Activated CD8-positive, alpha-beta memory T cell treated with anti-CD3 and anti-CD28 coated beads for 36 hours (primary cell): ENCODE measurements around the gene AP1G1. TPM values are rescaled to one million over a fixed set of nuclear protein-coding genes. Genes with fewer than 3 reads are reported as not detected.
"Not testable (repeated sequence)": the region's sequence is repeated elsewhere in the genome, so short reads cannot be mapped to it uniquely, and the experiment has no call there.

Source experiments
- CTCF ChIA-PET: fragments of 350-600 bp; sonication (Branson Sonifier 250); formaldehyde crosslinking; loops from one replicate; lab custom pipeline; 2021; ENCODE audit warnings: antibody characterized with exemption; lab: Charles Lee
- POLR2A ChIA-PET: fragments of 350-600 bp; sonication (Branson Sonifier 250); formaldehyde crosslinking; loops from one replicate; lab custom pipeline; 2021; ENCODE audit warnings: antibody characterized with exemption; lab: Charles Lee
- total RNA-seq, 2 experiments: library from RNA; stranded (reverse); gene quantifications; one replicate each; pipeline ENCODE4 v1.2.3, GENCODE V29; 2021

Gene AP1G1
- total RNA-seq: 10 to 100 TPM; 71.8 to 74.5 TPM

GRCh38 chr16:71808593-71809459, at the start of gene AP1G1:
TSS of gene AP1G1 (minus strand) at chr16:71808834. CDS start at chr16:71789479, 19,355 bp downstream.
- ChIA-PET CTCF (interaction anchor here (1.1 to 1.2 kb wide), 4 partner anchors 9 to 85 kb away, joined by 3 to 4 read pairs (median 3); partner anchors contain the start of gene ZNF821), POLR2A (interaction anchor here (0.6 to 1.6 kb wide), 9 partner anchors 9 to 1522 kb away, joined by 3 to 9 read pairs (median 3); partner anchors contain the start of genes IST1 and ZNF821)

GRCh38 chr16:71855937-71856662, 47.5 kb upstream of the AP1G1 start:
- CTCF ChIA-PET: interaction anchor here (4.5 kb wide), 1 partner anchor 26 kb away, joined by 22 read pairs; the partner anchor contains the start of gene ZNF821
- POLR2A ChIA-PET: interaction anchor here (0.5 to 1.2 kb wide), 3 partner anchors 10 to 48 kb away, joined by 3 to 4 read pairs (median 3); partner anchors contain the start of genes AP1G1 and ATXN1L

- POLR2A ChIA-PET: interaction anchor here (0.8 kb wide), 1 partner anchor 29 kb away, joined by 3 read pairs; the partner anchor contains the start of gene ZNF821
- CTCF ChIA-PET: interaction anchor here (1.3 to 1.4 kb wide), 2 partner anchors 10 to 28 kb away, joined by 3 to 4 read pairs; no protein-coding TSS in a partner anchor
Observed at GRCh38 chr16:71854369-71854948, 45.8 kb upstream of the AP1G1 start.

GRCh38 chr16:71853413-71853812, 44.8 kb upstream of the AP1G1 start:
- ChIA-PET CTCF (interaction anchor here (1.0 to 1.4 kb wide), 3 partner anchors 9 to 57 kb away, joined by 3 to 5 read pairs (median 4); no protein-coding TSS in a partner anchor), POLR2A (no interaction called here)

- POLR2A ChIA-PET: no interaction called here
- CTCF ChIA-PET: interaction anchor here (0.6 to 1.0 kb wide), 2 partner anchors 56 to 90 kb away, joined by 3 to 5 read pairs; no protein-coding TSS in a partner anchor
Observed at GRCh38 chr16:71852561-71852960, 43.9 kb upstream of the AP1G1 start.

- CTCF ChIA-PET: interaction anchor here (0.6 kb wide), 1 partner anchor 89 kb away, joined by 3 read pairs; no protein-coding TSS in a partner anchor
- POLR2A ChIA-PET: no interaction called here
Observed at GRCh38 chr16:71852158-71852557, 43.5 kb upstream of the AP1G1 start.

GRCh38 chr16:71851746-71852145, 43.1 kb upstream of the AP1G1 start:
- POLR2A ChIA-PET: no interaction called here

GRCh38 chr16:71848622-71849021, 40.0 kb upstream of the AP1G1 start:
- POLR2A ChIA-PET: interaction anchor here (0.5 to 0.9 kb wide), 2 partner anchors 9 to 68 kb away, joined by 3 read pairs; no protein-coding TSS in a partner anchor
- CTCF ChIA-PET: no interaction called here

More at GRCh38 chr16:71851746-71852145, 43.1 kb upstream of the AP1G1 start:
- CTCF ChIA-PET: no interaction called here

- CTCF ChIA-PET: interaction anchor here (2.5 kb wide), 1 partner anchor 36 kb away, joined by 9 read pairs; no protein-coding TSS in a partner anchor
- POLR2A ChIA-PET: interaction anchor here (1.0 to 1.6 kb wide), 3 partner anchors 8 to 39 kb away, joined by 3 to 5 read pairs (median 4); partner anchors contain the start of gene AP1G1
Observed at GRCh38 chr16:71847096-71847495, 38.5 kb upstream of the AP1G1 start.

GRCh38 chr16:71846431-71846830, 37.8 kb upstream of the AP1G1 start:
- ChIA-PET POLR2A (interaction anchor here (1.0 to 1.6 kb wide), 4 partner anchors 9 to 41 kb away, joined by 3 to 5 read pairs (median 4); partner anchors contain the start of gene AP1G1), CTCF (interaction anchor here (2.5 kb wide), 1 partner anchor 36 kb away, joined by 9 read pairs; no protein-coding TSS in a partner anchor)

- ChIA-PET POLR2A (interaction anchor here (0.5 to 1.6 kb wide), 4 partner anchors 10 to 40 kb away, joined by 3 to 6 read pairs (median 4); no protein-coding TSS in a partner anchor), CTCF (interaction anchor here (0.8 to 2.5 kb wide), 2 partner anchors 11 to 37 kb away, joined by 3 to 9 read pairs; no protein-coding TSS in a partner anchor)
Observed at GRCh38 chr16:71845639-71846430, 37.2 kb upstream of the AP1G1 start, which contains the start of gene ATXN1L. TSS of gene ATXN1L (plus strand) at chr16:71845976. CDS start at chr16:71849741, 3,765 bp downstream.

GRCh38 chr16:71843572-71843971, 34.9 kb upstream of the AP1G1 start:
- CTCF ChIA-PET: interaction anchor here (1.6 kb wide), 1 partner anchor 52 kb away, joined by 4 read pairs; the partner anchor contains the start of gene IST1
- POLR2A ChIA-PET: interaction anchor here (1.1 kb wide), 1 partner anchor 41 kb away, joined by 3 read pairs; no protein-coding TSS in a partner anchor

- POLR2A ChIA-PET: no interaction called here
- CTCF ChIA-PET: no interaction called here
Observed at GRCh38 chr16:71840052-71840451, 31.4 kb upstream of the AP1G1 start.

- ChIA-PET CTCF (no interaction called here), POLR2A (no interaction called here)
Observed at GRCh38 chr16:71837150-71837549, 28.5 kb upstream of the AP1G1 start.

- ChIA-PET POLR2A (no interaction called here), CTCF (no interaction called here)
Observed at GRCh38 chr16:71834291-71834690, 25.7 kb upstream of the AP1G1 start.

- POLR2A ChIA-PET: not testable (repeated sequence)
Observed at GRCh38 chr16:71832112-71832511, 23.5 kb upstream of the AP1G1 start.

GRCh38 chr16:71831698-71832097, 23.1 kb upstream of the AP1G1 start:
- CTCF ChIA-PET: interaction anchor here (1.1 kb wide), 1 partner anchor 69 kb away, joined by 4 read pairs; no protein-coding TSS in a partner anchor

More at GRCh38 chr16:71832112-71832511, 23.5 kb upstream of the AP1G1 start:
- CTCF ChIA-PET: interaction anchor here (1.1 kb wide), 1 partner anchor 68 kb away, joined by 4 read pairs; no protein-coding TSS in a partner anchor

More at GRCh38 chr16:71831698-71832097, 23.1 kb upstream of the AP1G1 start:
- POLR2A ChIA-PET: not testable (repeated sequence)
